Tibial nerve (tissue), 4 donors: ENCODE results near the gene TNFRSF18. TPM values are rescaled to one million over a fixed set of nuclear protein-coding genes. Genes with fewer than 3 reads are reported as not detected.

Experiments
- DNase-seq, 2 donors: peaks; one replicate each; pipeline ENCODE4 v3.0.0-alpha.2; 2019; ENCODE audit warnings: low spot score in 2 of 2
- H3K27ac ChIP-seq, 4 donors: fragments of 200-600 bp; sonication (generic) in 3 of 4; one replicate each; pipeline ENCODE4 v1.5.1; 2017 to 2019; ENCODE audit warnings: mild to moderate bottlenecking in 1 of 4
- H3K27me3 ChIP-seq, 2 donors: fragments of 200-600 bp; sonication (generic) in 1 of 2; one replicate each; pipeline versions ENCODE4 v1.5.1 to v1.6.0; 2017 to 2019
- H3K36me3 ChIP-seq, 3 donors: fragments of 200-600 bp; sonication (generic); one replicate each; pipeline ENCODE4 v1.5.1; 2018 to 2019
- H3K4me1 ChIP-seq, 4 donors: fragments of 200-600 bp; sonication (generic) in 3 of 4; one replicate each; pipeline ENCODE4 v1.5.1; 2017 to 2019
- H3K4me3 ChIP-seq, 4 donors: fragments of 200-600 bp; sonication (generic) in 3 of 4; one replicate each; pipeline ENCODE4 v1.5.1; 2017 to 2019; ENCODE audit warnings: mild to moderate bottlenecking in 1 of 4, moderate library complexity in 1 of 4
- H3K9me3 ChIP-seq, 4 donors: fragments of 200-600 bp; sonication (generic) in 3 of 4; one replicate each; pipeline ENCODE4 v1.5.1; 2017 to 2019
- CTCF ChIP-seq, 5 experiments: fragments of 200-600 bp in 3 of 5; fragments of 450-650 bp in 2 of 5; sonication (generic) in 3 of 5; IDR thresholded peaks; one replicate each; pipeline ENCODE4 v1.5.1; 2016 to 2019; ENCODE audit warnings: antibody characterized with exemption in 5 of 5, mild to moderate bottlenecking in 3 of 5, moderate library complexity in 2 of 5
- EP300 ChIP-seq, 2 donors: sonication (generic); formaldehyde crosslinking; IDR thresholded peaks; one replicate each; pipeline ENCODE4 v1.6.1; 2017; ENCODE audit warnings: antibody characterized with exemption in 2 of 2, mild to moderate bottlenecking in 1 of 2
- POLR2A ChIP-seq, 2 donors: fragments of 450-650 bp; IDR thresholded peaks; one replicate each; pipeline ENCODE4 v1.6.1; 2017; ENCODE audit warnings: antibody characterized with exemption in 2 of 2, mild to moderate bottlenecking in 2 of 2, moderate library complexity in 2 of 2
- WGBS, 2 donors: methylation state at CpG; one replicate each; pipeline ENCODE4 v1.1.5; 2018; 5-methylcytosine and 5-hydroxymethylcytosine counted together
- total RNA-seq, 4 donors: library from RNA; depleted of rRNA; stranded (reverse); fragments of >200 nt; gene quantifications; one replicate each; pipeline ENCODE4 v1.1.0, GENCODE V29; 2016

The TNFRSF18 gene
- total RNA-seq, 4 donors from 2014 or later: 0.44 TPM; not detected in 3

DNA sequence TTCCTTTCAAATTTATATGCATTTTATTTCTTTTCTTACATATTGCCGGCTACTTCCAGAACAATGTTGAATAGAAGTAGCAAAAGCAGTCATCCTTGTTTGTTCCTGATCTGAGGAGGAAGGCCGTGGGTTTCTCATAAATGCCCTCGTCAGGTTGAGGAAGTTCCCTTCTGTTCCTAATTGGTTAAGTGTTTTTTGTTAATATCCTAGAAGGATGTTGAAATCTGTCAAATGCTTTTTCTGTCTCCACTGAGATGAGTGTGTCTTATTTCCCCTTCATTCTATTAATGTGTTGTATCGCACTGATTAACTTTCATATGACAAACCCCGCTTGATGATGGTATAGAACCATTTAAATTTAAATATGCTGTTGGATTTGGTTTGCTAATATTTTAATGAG is 17.3 kb downstream of the TNFRSF18 start:
- peaks cover 0 to 27% (median 0%) of the 10 kb centered on the region in 4 donors for H3K9me3 ChIP-seq
- H3K27ac ChIP-seq: no peak overlapping the region
- no peak overlapping the region for H3K4me3 ChIP-seq
- no peaks in the 10 kb centered on the region for H3K4me1 ChIP-seq
- TF ChIP-seq EP300 (IDR thresholded peaks at IDR 0.05) (no peak), CTCF (IDR thresholded peaks at IDR 0.05) (no peak), POLR2A (IDR thresholded peaks at IDR 0.05) (no peak)
- 65 to 68% methylated on average over 5 of the region's 5 CpGs for WGBS, 2 donors
- no peak for DNase-seq
- H3K27me3 ChIP-seq: no peaks in the 10 kb centered on the region
- H3K36me3 ChIP-seq: no peaks in the 10 kb centered on the region

GRCh38 chr1:1187938-1188337 is 18.5 kb downstream of the TNFRSF18 start:
- Histone ChIP-seq H3K4me1 (no peaks in the 10 kb centered on the region), H3K9me3 (peaks cover 0 to 15% (median 0%) of the 10 kb centered on the region in 4 donors), H3K4me3 (no peak overlapping the region), H3K27me3 (peaks cover 0 to 8% of the 10 kb centered on the region in 2 donors), H3K36me3 (no peaks in the 10 kb centered on the region), H3K27ac (no peak overlapping the region)
- TF ChIP-seq EP300 (IDR thresholded peaks at IDR 0.05): no peak
- TF ChIP-seq CTCF (IDR thresholded peaks at IDR 0.05): no peak
- no peak for TF ChIP-seq POLR2A (IDR thresholded peaks at IDR 0.05)
- DNase-seq: no peak

DNA sequence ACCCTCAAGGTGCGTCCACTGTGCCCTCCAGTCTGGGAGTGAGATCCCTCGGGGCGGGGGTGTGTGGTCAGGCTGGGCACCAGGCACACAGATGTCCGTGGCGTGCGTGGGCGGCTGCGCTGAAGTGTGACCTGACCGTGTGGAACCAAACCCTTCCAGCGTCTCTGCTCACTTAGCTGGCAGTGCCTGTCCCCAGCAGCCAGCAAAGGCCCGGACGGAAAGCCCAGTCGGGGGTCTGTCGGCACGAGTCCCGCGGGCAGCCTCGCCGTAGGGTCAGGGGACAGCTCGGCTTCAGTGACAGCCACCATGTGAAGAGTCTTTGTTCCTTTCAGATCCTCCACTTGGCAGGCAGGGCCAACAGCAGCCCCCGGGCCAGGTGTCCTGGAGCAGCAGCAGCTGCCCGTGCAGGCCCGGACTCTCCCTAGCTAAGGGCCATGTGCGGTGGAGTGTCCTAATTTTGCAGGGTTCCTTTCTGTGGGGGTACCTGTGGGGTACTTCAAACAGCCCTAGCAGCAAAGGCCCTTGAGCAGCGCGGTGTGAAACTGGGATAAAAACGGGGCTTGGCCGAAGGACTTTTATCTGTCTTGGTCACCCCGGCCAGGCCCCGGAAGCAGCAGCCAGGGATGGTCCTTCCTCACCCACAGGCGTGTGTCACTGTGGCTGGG is 21.2 kb downstream of the TNFRSF18 start:
- DNase-seq: no peak
- H3K4me1 ChIP-seq: peaks cover 0 to 6% (median 0%) of the 10 kb centered on the region in 4 donors
- H3K36me3 ChIP-seq: no peaks in the 10 kb centered on the region
- peaks cover 0 to 4% (median 0%) of the 10 kb centered on the region in 4 donors for H3K9me3 ChIP-seq
- H3K27ac ChIP-seq: no peak overlapping the region
- H3K4me3 ChIP-seq: no peak overlapping the region
- 76 to 80% methylated on average over 9 to 24 of the region's 31 CpGs for WGBS, 2 donors
- peaks cover 0 to 33% of the 10 kb centered on the region in 2 donors for H3K27me3 ChIP-seq
- no peak for TF ChIP-seq CTCF (IDR thresholded peaks at IDR 0.05)
- TF ChIP-seq EP300 (IDR thresholded peaks at IDR 0.05): no peak
- TF ChIP-seq POLR2A (IDR thresholded peaks at IDR 0.05): no peak

- Histone ChIP-seq H3K4me1 (peaks cover 0 to 6% (median 0%) of the 10 kb centered on the region in 4 donors), H3K4me3 (no peak overlapping the region), H3K27me3 (peaks cover 0 to 44% of the 10 kb centered on the region in 2 donors), H3K27ac (no peak overlapping the region), H3K36me3 (no peaks in the 10 kb centered on the region), H3K9me3 (peaks cover 0 to 4% (median 0%) of the 10 kb centered on the region in 4 donors)
- DNase-seq: no peak
- TF ChIP-seq CTCF (IDR thresholded peaks at IDR 0.05) (no peak), EP300 (IDR thresholded peaks at IDR 0.05) (no peak), POLR2A (IDR thresholded peaks at IDR 0.05) (no peak)
- WGBS, 2 donors: 82 to 86% methylated on average over 30 to 31 of the region's 33 CpGs
Measured at GRCh38 chr1:1183833-1184775, 22.3 kb downstream of the TNFRSF18 start.
